ENCODE measurements around the gene NUP210.

Gene NUP210

DNA sequence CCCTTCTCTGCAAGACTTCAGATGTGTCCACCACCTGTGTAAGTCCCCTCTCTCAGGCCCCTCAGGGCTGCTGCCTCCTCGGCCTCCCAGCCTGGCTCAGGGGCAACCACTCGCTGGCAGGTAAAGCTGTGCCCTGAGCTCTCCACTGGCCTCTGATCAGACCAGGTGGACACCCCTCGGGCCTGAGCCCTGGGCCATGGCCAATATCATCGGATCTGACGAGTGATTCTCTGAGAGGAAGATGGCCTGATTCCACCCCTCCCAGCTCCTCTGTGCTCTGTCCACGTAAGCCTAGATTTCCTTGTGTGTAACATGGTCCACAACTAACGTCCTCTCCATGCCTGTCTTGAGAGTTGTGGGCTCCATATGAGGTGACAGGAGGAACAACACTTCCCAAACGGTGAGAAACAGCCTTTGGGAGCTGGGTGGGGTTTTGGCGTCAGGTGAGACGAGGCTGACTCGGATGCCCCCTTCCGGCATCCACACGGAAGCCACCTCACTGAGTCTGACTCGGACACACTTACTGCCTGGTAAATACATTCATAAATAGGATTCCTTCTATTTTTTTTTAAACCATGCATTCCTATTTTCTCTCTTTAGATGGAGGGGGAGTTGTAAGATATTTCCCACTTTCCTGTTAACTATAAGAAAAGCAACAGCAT lies 86.8 kb downstream of the NUP210 start:
- Histone ChIP-seq H3K9ac (ENCODE audit: low read depth, low read length) (no peak overlapping the region), H3K27ac (ENCODE audit: low read depth, low read length) (no peak overlapping the region), H3K36me3 (ENCODE audit: insufficient read depth, low read length) (peaks cover 69% of the 10 kb centered on the region), H3K4me1 (ENCODE audit: insufficient read depth, low read length) (no peaks in the 10 kb centered on the region), H3K9me3 (ENCODE audit: insufficient read depth, low read depth, low read length) (no peaks in the 10 kb centered on the region), H3K27me3 (ENCODE audit: insufficient read depth, low read length) (no peaks in the 10 kb centered on the region), H3K4me3 (ENCODE audit: low read length) (no peak overlapping the region)
- WGBS: 92% methylated on average over 13 of the region's 14 CpGs

DNA sequence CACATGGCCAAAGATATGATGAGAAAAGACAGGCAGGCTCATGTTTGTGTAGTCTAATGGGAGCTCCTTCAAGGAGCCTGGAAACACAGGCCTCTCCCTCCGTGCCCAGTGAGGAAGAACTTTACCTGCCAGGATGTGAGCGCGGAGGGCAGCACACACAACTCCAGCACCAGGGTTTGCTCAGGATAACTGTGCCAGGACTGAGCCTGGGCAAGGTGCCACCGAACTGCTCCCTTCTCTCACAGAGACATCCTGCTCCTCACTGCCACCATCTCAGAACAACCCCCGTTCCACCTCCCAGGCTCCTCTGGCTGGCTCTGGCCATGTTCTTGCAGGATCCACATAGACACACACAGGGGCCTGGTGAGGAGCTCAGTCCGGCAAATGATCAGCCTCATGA lies 87.4 kb downstream of the NUP210 start:
- Histone ChIP-seq H3K4me1 (ENCODE audit: insufficient read depth, low read length) (no peaks in the 10 kb centered on the region), H3K36me3 (ENCODE audit: insufficient read depth, low read length) (peaks cover 75% of the 10 kb centered on the region), H3K4me3 (ENCODE audit: low read length) (no peak overlapping the region), H3K27ac (ENCODE audit: low read depth, low read length) (no peak overlapping the region), H3K27me3 (ENCODE audit: insufficient read depth, low read length) (no peaks in the 10 kb centered on the region), H3K9me3 (ENCODE audit: insufficient read depth, low read depth, low read length) (no peaks in the 10 kb centered on the region), H3K9ac (ENCODE audit: low read depth, low read length) (no peak overlapping the region)
- 95% methylated on average over 6 of the region's 6 CpGs for WGBS

DNA sequence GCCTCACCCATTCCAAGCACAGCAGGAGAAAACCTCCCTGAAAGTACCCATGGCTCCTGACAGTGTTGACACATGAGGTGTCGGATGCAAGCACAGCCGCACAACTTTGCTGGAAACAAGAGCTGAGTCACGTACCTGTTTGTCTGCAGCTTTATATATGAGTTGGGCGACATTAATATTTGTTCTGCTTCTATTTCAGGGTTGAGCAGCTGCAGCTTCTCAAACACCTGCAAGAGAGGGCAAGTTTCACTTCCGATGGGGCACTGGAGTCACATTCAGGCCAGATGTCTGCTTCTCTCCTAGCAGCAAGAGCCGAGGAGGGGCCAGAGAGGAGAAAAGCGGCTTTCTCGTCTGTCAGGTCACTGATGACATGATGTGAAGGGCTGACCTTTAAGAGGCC lies 88.0 kb downstream of the NUP210 start:
- H3K27ac ChIP-seq (ENCODE audit: low read depth, low read length): no peak overlapping the region
- H3K27me3 ChIP-seq (ENCODE audit: insufficient read depth, low read length): no peaks in the 10 kb centered on the region
- peaks cover 76% of the 10 kb centered on the region for H3K36me3 ChIP-seq (ENCODE audit: insufficient read depth, low read length)
- WGBS: 92% methylated on average over 8 of the region's 8 CpGs
- no peaks in the 10 kb centered on the region for H3K9me3 ChIP-seq (ENCODE audit: insufficient read depth, low read depth, low read length)
- no peaks in the 10 kb centered on the region for H3K4me1 ChIP-seq (ENCODE audit: insufficient read depth, low read length)
- H3K9ac ChIP-seq (ENCODE audit: low read depth, low read length): no peak overlapping the region
- H3K4me3 ChIP-seq (ENCODE audit: low read length): no peak overlapping the region

DNA sequence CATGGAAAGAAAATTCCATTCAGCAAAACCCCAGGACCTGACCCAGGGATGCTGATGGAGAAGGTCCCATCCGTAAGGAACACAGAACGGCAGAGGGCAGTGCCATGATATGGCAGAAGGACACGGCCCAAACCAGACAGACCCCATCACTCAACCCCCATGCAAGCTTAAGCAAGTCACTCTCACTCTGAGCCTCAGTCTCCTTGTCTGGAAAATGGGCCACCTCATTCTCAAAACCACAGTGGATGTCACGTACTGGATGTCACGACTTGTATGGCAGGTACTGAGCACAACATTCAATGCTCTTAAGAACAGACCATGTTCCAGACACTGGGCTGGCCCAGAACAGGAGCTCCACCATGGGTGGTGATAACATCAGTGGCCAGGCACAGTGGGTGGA lies 90.4 kb downstream of the NUP210 start:
- Histone ChIP-seq H3K9ac (ENCODE audit: low read depth, low read length) (no peak overlapping the region), H3K36me3 (ENCODE audit: insufficient read depth, low read length) (peaks cover 83% of the 10 kb centered on the region), H3K27ac (ENCODE audit: low read depth, low read length) (no peak overlapping the region), H3K4me1 (ENCODE audit: insufficient read depth, low read length) (no peaks in the 10 kb centered on the region), H3K4me3 (ENCODE audit: low read length) (no peak overlapping the region), H3K27me3 (ENCODE audit: insufficient read depth, low read length) (no peaks in the 10 kb centered on the region), H3K9me3 (ENCODE audit: insufficient read depth, low read depth, low read length) (no peaks in the 10 kb centered on the region)
- 93% methylated on average over 5 of the region's 5 CpGs for WGBS

DNA sequence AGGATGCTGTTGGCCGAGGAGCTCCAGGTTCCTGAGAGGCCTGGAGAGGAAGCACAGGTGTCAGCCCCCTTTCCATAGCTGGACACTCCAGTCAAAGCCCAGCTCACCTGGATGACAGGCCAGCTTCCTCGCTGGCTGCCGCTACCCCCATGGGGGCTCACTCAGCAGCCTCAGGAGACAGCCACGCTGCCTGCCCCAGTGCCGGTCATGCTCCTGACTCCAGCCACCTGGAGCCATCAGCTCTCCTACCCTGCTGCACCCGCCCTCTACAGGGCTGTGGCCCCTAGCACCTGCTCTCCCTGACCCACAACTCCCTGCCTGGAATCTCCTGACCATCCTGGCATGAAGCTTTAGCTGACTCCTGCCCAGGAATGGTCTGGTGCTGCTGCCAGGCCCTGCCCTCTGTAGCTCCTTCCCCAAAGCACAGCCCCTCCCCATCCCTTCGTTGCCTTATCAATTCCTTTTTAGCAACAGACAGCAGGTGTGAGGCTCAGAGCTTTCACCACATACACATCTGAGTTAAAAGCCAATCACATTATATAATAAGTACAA lies 94.2 kb downstream of the NUP210 start:
- H3K4me1 ChIP-seq (ENCODE audit: insufficient read depth, low read length): no peaks in the 10 kb centered on the region
- no peaks in the 10 kb centered on the region for H3K9me3 ChIP-seq (ENCODE audit: insufficient read depth, low read depth, low read length)
- peaks cover 90% of the 10 kb centered on the region for H3K36me3 ChIP-seq (ENCODE audit: insufficient read depth, low read length)
- H3K9ac ChIP-seq (ENCODE audit: low read depth, low read length): no peak overlapping the region
- no peak overlapping the region for H3K4me3 ChIP-seq (ENCODE audit: low read length)
- no peak overlapping the region for H3K27ac ChIP-seq (ENCODE audit: low read depth, low read length)
- 88% methylated on average over 7 of the region's 7 CpGs for WGBS
- H3K27me3 ChIP-seq (ENCODE audit: insufficient read depth, low read length): no peaks in the 10 kb centered on the region

DNA sequence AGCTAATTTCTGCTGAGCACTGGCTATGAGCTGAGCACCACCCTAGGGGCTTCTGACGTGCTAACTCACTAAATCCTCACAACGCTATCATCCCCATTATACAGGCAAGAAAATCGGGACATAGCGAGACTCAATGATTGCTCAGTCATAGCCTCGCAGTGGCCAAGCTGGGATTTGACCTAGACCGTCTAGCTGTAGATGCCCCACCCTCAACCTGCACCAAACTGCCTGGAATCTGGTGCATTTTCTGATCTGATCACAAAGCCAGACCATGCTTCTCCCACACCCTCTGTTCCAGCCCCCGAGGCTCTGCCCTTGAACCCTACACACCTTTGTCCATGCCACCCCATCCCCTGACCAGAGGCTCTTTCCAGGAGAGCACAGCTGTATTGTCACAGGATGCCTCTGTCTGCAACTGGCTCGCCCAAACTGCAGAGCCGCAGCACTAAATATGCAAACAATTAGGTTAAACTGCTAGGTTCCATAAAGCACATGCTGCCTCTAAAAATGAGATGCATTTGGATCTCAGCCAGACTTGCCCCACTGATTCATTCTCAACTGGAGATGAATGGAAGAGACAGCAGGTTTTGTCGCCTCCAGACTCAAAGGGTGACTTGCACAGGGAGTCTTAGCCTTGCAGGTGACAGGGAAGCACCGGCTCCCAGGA lies 95.2 kb downstream of the NUP210 start:
- no peak overlapping the region for H3K27ac ChIP-seq (ENCODE audit: low read depth, low read length)
- H3K36me3 ChIP-seq (ENCODE audit: insufficient read depth, low read length): peaks cover 87% of the 10 kb centered on the region
- no peaks in the 10 kb centered on the region for H3K27me3 ChIP-seq (ENCODE audit: insufficient read depth, low read length)
- H3K4me3 ChIP-seq (ENCODE audit: low read length): no peak overlapping the region
- no peak overlapping the region for H3K9ac ChIP-seq (ENCODE audit: low read depth, low read length)
- no peaks in the 10 kb centered on the region for H3K4me1 ChIP-seq (ENCODE audit: insufficient read depth, low read length)
- 93% methylated on average over 11 of the region's 11 CpGs for WGBS
- no peaks in the 10 kb centered on the region for H3K9me3 ChIP-seq (ENCODE audit: insufficient read depth, low read depth, low read length)

DNA sequence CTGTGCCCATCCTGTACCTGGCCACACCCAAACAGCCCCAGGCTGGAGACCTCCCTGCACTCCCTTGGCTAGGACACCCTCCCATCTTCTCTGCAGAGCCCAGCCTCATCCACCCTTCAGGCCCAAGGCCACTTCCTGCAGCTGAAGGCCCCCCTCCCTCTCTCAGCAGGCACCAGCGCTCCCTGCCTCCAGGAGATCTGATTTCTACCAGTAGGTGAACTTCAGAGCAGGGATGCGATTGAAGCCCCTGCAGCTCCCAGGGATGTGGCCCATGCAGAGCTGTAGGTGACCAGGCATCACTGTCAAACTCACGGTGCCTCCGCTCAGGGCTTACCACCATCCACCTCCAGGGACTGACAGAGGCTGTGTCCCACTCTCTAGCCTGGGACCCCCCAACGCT lies 96.3 kb downstream of the NUP210 start:
- H3K36me3 ChIP-seq (ENCODE audit: insufficient read depth, low read length): peaks cover 89% of the 10 kb centered on the region

DNA sequence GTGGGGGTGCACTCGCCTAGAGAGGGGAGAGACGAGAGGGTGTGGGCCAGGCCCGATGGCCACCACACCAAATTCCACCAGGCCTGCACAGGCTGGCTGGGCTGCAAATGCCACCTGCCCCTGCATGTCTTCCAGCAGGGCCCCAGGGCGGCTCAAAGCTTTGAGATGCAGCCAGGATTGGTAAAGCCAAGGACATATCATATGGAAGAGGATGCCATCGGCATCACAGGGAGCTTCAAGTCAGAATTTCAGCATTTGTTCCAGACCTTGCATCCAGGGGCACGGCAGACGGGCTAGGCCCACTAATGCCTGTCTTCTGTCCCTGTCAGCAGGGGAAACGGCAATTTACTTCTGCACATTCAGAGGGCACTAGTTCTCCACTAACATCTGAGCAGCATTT lies 97.8 kb downstream of the NUP210 start:
- H3K9ac ChIP-seq (ENCODE audit: low read depth, low read length): no peak overlapping the region
- 91% methylated on average over 8 of the region's 8 CpGs for WGBS
- peaks cover 89% of the 10 kb centered on the region for H3K36me3 ChIP-seq (ENCODE audit: insufficient read depth, low read length)
- no peaks in the 10 kb centered on the region for H3K9me3 ChIP-seq (ENCODE audit: insufficient read depth, low read depth, low read length)
- no peaks in the 10 kb centered on the region for H3K27me3 ChIP-seq (ENCODE audit: insufficient read depth, low read length)
- H3K4me3 ChIP-seq (ENCODE audit: low read length): no peak overlapping the region
- H3K27ac ChIP-seq (ENCODE audit: low read depth, low read length): no peak overlapping the region
- no peaks in the 10 kb centered on the region for H3K4me1 ChIP-seq (ENCODE audit: insufficient read depth, low read length)

More for the DNA sequence above, 96.3 kb downstream of the NUP210 start:
- Histone ChIP-seq H3K27me3 (ENCODE audit: insufficient read depth, low read length) (no peaks in the 10 kb centered on the region), H3K9me3 (ENCODE audit: insufficient read depth, low read depth, low read length) (no peaks in the 10 kb centered on the region), H3K27ac (ENCODE audit: low read depth, low read length) (no peak overlapping the region), H3K9ac (ENCODE audit: low read depth, low read length) (no peak overlapping the region), H3K4me1 (ENCODE audit: insufficient read depth, low read length) (no peaks in the 10 kb centered on the region), H3K4me3 (ENCODE audit: low read length) (no peak overlapping the region)
- WGBS: 90% methylated on average over 5 of the region's 5 CpGs

DNA sequence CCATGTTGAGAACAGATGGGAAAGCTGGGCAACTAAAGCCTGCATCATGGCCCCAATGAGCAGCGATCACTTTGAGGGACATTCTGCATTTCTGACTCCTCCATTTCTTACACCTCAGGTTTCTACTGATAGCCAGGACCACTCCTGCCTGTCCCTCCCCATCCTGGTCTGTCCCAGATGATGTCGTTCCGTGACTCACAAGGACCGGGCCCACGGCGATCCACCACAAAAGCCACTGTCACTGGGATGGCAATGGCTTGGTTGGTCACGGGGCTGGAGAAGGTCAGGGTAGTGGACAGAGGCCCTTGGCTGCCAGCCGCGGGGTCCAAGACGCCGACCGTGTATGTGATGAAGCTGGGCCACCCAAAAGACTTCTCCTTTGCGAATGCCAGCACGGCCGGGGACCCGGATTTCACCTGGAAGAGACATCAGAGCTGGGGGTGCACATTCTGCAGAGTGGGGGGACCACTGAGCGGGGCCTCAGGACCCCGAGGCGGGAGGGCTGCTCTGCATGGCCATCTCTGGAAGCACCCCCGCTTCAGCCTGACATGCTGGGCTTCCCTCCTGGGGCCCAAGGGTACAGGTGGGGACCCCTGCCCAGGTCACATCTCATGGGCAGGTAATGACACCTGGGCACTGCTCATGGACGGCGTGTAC lies 100.4 kb downstream of the NUP210 start:
- Histone ChIP-seq H3K4me3 (ENCODE audit: low read length) (no peak overlapping the region), H3K4me1 (ENCODE audit: insufficient read depth, low read length) (no peaks in the 10 kb centered on the region), H3K9ac (ENCODE audit: low read depth, low read length) (no peak overlapping the region), H3K36me3 (ENCODE audit: insufficient read depth, low read length) (peaks cover 90% of the 10 kb centered on the region), H3K27me3 (ENCODE audit: insufficient read depth, low read length) (no peaks in the 10 kb centered on the region), H3K27ac (ENCODE audit: low read depth, low read length) (no peak overlapping the region), H3K9me3 (ENCODE audit: insufficient read depth, low read depth, low read length) (no peaks in the 10 kb centered on the region)
- 94% methylated on average over 22 of the region's 22 CpGs for WGBS

DNA sequence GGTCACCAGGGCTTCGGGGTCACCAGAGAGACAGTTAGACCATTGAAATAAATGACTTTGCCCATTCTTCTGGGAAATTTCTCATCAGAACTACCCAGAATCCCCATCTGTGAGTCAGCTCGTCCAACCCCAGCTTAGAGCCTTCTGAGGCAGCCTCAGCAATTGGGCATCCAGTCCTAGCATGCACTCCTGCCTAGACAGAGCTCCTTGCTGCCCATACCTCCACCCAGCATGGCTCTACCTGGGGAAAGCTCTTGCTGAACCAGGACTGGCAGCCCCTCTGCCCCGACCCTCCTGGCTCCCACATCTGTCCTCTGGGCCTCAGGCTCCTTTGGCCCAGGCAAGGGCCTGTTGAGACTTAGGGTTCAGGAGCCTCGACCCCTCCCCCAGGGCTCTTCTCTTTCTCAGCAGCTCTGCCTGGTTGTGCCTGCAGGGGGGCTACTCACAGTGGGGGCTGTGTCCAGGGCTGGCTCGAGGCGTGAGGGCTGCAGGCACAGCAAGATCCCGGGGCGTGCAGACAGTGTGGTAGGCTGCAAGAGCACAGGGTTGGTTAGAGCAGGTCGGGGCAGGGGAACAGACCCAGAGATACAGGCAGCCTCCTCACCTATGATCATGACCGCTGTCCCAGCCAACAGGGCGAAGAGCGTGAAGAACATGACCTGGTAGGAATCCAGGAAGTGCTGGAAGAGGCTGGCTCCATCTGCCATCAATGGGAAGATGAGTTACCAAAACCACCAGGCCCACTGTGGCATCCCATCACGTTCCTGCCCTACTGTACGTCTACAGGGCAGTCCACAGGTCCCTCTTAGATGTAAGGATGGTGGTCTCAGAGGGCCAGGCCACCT lies 101.3 kb downstream of the NUP210 start:
- H3K4me3 ChIP-seq (ENCODE audit: low read length): no peak overlapping the region
- WGBS: 94% methylated on average over 14 of the region's 14 CpGs

More for the DNA sequence above, 101.3 kb downstream of the NUP210 start:
- Histone ChIP-seq H3K27ac (ENCODE audit: low read depth, low read length) (no peak overlapping the region), H3K36me3 (ENCODE audit: insufficient read depth, low read length) (peaks cover 86% of the 10 kb centered on the region), H3K9ac (ENCODE audit: low read depth, low read length) (no peak overlapping the region), H3K4me1 (ENCODE audit: insufficient read depth, low read length) (no peaks in the 10 kb centered on the region), H3K27me3 (ENCODE audit: insufficient read depth, low read length) (no peaks in the 10 kb centered on the region), H3K9me3 (ENCODE audit: insufficient read depth, low read depth, low read length) (no peaks in the 10 kb centered on the region)
